Cardiac muscle cell (in vitro differentiated cells and primary cell): ENCODE measurements around the gene ITM2B. TPM values are rescaled to one million over a fixed set of nuclear protein-coding genes. Genes with fewer than 3 reads are reported as not detected.

Experiments
- DNase-seq, 2 donors: peaks; one replicate each; pipeline versions ENCODE4 v3.0.0 to v3.0.0-alpha.2; 2010 to 2017; ENCODE audit warnings: low read depth in 1 of 2, low spot score in 1 of 2
- H3K27ac ChIP-seq: fragments of 200-600 bp; sonication (generic); 2 replicates; pipeline ENCODE4 v1.5.1; 2016
- H3K27me3 ChIP-seq: fragments of 200-600 bp; sonication (generic); 2 replicates; pipeline ENCODE4 v1.6.0; 2016; ENCODE audit warnings: control low read depth
- H3K36me3 ChIP-seq: fragments of 200-600 bp; sonication (generic); 2 replicates; pipeline ENCODE4 v1.5.1; 2016; ENCODE audit warnings: control low read depth
- H3K4me1 ChIP-seq: fragments of 200-600 bp; sonication (generic); 2 replicates; pipeline ENCODE4 v1.8.1; 2017; ENCODE audit warnings: low read depth, mild to moderate bottlenecking, mixed run types
- H3K4me3 ChIP-seq: fragments of 200-600 bp; sonication (generic); 2 replicates; pipeline ENCODE4 v1.5.1; 2016; ENCODE audit warnings: mild to moderate bottlenecking
- H3K9me3 ChIP-seq: fragments of 200-600 bp; sonication (generic); 2 replicates; pipeline ENCODE4 v1.5.1; 2017; ENCODE audit warnings: low read depth, mild to moderate bottlenecking, control low read depth
- polyA plus RNA-seq: library from polyadenylated mRNA; unstranded; fragments of >200 nt; fragmentation: Nextera tagmentation; extraction: Ambion mirVana; gene quantifications from 2 replicates; pipeline ENCODE4 v1.2.1, GENCODE V29; 2016
- total RNA-seq: library from RNA; depleted of rRNA; stranded (reverse); fragments of >200 nt; gene quantifications from 2 replicates; pipeline ENCODE4 v1.2.3, GENCODE V29; 2016
- TF ChIP-seq, protein P1 (sequence below): IDR thresholded peaks from 2 replicates; pipeline ENCODE4 v1.5.1; 2012; ENCODE audit warnings: low read depth, mild to moderate bottlenecking, low read length

The ITM2B gene
- total and polyA plus RNA-seq, 2 experiments from 2014 or later = 135 to 360 TPM

DNA sequence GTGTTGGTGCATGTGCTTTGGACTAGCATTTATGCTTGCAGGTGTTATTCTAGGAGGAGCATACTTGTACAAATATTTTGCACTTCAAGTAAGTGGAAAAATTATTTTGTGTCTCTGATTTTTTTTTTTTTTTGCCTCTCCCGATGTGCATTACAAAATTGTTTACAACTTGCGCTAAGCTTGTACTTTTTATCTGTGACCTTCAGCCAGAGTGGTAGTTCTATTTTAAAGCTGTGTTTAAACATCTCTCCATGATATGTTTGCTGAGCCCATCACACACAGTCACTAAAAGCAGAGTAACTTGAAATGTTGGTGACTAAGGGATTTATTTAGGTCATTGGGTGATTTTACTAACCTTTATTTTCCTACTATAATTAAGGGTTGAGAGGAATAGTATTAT lies 20.8 kb downstream of the ITM2B start:
- TF ChIP-seq, protein P1, sequence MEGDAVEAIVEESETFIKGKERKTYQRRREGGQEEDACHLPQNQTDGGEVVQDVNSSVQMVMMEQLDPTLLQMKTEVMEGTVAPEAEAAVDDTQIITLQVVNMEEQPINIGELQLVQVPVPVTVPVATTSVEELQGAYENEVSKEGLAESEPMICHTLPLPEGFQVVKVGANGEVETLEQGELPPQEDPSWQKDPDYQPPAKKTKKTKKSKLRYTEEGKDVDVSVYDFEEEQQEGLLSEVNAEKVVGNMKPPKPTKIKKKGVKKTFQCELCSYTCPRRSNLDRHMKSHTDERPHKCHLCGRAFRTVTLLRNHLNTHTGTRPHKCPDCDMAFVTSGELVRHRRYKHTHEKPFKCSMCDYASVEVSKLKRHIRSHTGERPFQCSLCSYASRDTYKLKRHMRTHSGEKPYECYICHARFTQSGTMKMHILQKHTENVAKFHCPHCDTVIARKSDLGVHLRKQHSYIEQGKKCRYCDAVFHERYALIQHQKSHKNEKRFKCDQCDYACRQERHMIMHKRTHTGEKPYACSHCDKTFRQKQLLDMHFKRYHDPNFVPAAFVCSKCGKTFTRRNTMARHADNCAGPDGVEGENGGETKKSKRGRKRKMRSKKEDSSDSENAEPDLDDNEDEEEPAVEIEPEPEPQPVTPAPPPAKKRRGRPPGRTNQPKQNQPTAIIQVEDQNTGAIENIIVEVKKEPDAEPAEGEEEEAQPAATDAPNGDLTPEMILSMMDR = no peak
- no peak for DNase-seq
- peak overlapping the region; percentile 36 for H3K27ac ChIP-seq
- H3K4me1 ChIP-seq = peaks cover 6% of the 10 kb centered on the region
- no peak overlapping the region for H3K4me3 ChIP-seq
- peaks cover 50% of the 10 kb centered on the region for H3K36me3 ChIP-seq
- H3K9me3 ChIP-seq = no peaks in the 10 kb centered on the region
- no peaks in the 10 kb centered on the region for H3K27me3 ChIP-seq

DNA sequence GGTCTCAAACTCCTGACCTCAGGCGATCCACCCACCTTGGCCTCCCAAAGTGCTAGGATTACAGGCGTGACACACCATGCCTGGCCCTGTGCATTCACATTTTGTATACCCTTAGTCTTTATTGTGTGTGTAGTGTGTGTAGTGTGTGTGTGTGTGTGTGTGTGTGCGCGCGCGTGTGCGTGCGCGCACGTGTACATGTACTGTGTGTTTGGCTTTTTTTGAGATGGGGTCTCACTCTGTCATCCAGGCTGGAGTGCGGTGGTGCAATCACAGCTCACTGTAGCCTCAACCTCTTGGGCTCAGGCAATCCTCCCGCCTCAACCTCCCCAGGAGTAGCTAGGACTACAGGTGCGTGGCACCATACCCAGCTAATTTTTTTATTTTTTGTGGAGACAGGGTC lies 22.1 kb downstream of the ITM2B start:
- TF ChIP-seq, protein P1 = no peak
- no peak for DNase-seq
- H3K36me3 ChIP-seq = peaks cover 58% of the 10 kb centered on the region
- peaks cover 6% of the 10 kb centered on the region for H3K4me1 ChIP-seq
- H3K4me3 ChIP-seq = no peak overlapping the region
- H3K27ac ChIP-seq = no peak overlapping the region
- no peaks in the 10 kb centered on the region for H3K9me3 ChIP-seq
- H3K27me3 ChIP-seq = no peaks in the 10 kb centered on the region

GRCh38 chr13:48255954-48256353 lies 22.9 kb downstream of the ITM2B start:
- DNase-seq = no peak
- Histone ChIP-seq H3K36me3 (peaks cover 63% of the 10 kb centered on the region), H3K4me3 (no peak overlapping the region), H3K4me1 (peaks cover 6% of the 10 kb centered on the region), H3K27me3 (no peaks in the 10 kb centered on the region), H3K27ac (no peak overlapping the region), H3K9me3 (no peaks in the 10 kb centered on the region)
- TF ChIP-seq, protein P1 = no peak

DNA sequence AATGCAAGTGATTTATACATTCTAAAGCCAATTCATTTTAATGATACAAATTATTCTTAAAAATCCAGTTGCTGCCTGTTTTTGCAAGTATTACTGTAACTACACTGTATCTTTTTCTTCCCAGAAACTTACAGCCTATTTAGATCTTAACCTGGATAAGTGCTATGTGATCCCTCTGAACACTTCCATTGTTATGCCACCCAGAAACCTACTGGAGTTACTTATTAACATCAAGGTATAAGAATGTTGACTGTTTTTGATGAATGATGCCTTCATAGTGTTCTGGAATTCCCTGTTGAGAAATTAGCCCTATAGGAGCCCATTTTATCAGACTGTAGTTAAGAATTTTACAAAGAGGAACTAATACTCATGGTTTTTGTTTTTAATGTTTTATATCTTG lies 25.0 kb downstream of the ITM2B start:
- Histone ChIP-seq H3K4me1 (peaks cover 6% of the 10 kb centered on the region), H3K27ac (no peak overlapping the region), H3K4me3 (no peak overlapping the region), H3K36me3 (peaks cover 83% of the 10 kb centered on the region), H3K9me3 (no peaks in the 10 kb centered on the region), H3K27me3 (no peaks in the 10 kb centered on the region)
- TF ChIP-seq, protein P1 = no peak
- DNase-seq = no peak

- peaks cover 84% of the 10 kb centered on the region for H3K36me3 ChIP-seq
These were observed 25.4 kb downstream of the ITM2B start for GRCh38 chr13:48258430-48258829.

More at GRCh38 chr13:48258430-48258829, 25.4 kb downstream of the ITM2B start:
- Histone ChIP-seq H3K9me3 (no peaks in the 10 kb centered on the region), H3K4me3 (no peak overlapping the region), H3K4me1 (peaks cover 4% of the 10 kb centered on the region), H3K27me3 (no peaks in the 10 kb centered on the region), H3K27ac (no peak overlapping the region)
- DNase-seq = no peak
- TF ChIP-seq, protein P1 = no peak
